ENCODE measurements around the gene CNOT2. TPM values are rescaled to one million over a fixed set of nuclear protein-coding genes. Genes with fewer than 3 reads are reported as not detected.

Gene CNOT2
- total RNA-seq, 1 experiment from 2014 or later: 49.3 TPM

- ChIA-PET CTCF (no interaction called here), POLR2A (no interaction called here)
- Histone ChIP-seq H3K27ac (ENCODE audit: low read length) (no peak overlapping the region), H3K36me3 (ENCODE audit: control insufficient read depth, insufficient read depth, low read length) (no peaks in the 10 kb centered on the region; the same call in 1 of the 2 replicates), H3K4me3 (ENCODE audit: low read depth in 2 of 2, low read length in 2 of 2) (no peak overlapping the region), H3K27me3 (ENCODE audit: control insufficient read depth, insufficient read depth, low read length) (no peaks in the 10 kb centered on the region), H3K9me3 (ENCODE audit: control insufficient read depth, insufficient read depth, low read depth, low read length) (no peaks in the 10 kb centered on the region), H3K4me1 (ENCODE audit: control insufficient read depth, insufficient read depth, low read length) (peaks cover 5% of the 10 kb centered on the region)
- DNase-seq (ENCODE audit: low read depth, low spot score) (no peak), ATAC-seq (no peak)
- BruUV-seq (replicated peaks): no TSS peak
- TF ChIP-seq TCF7L2 (IDR thresholded peaks at IDR 0.05; ENCODE audit: low read depth, low read length): no peak
- TF ChIP-seq REST (IDR thresholded peaks at IDR 0.05; ENCODE audit: insufficient read depth in 1 of 2, low read depth in 2 of 2, low read length in 1 of 2): no peak
- TF ChIP-seq, protein P1, sequence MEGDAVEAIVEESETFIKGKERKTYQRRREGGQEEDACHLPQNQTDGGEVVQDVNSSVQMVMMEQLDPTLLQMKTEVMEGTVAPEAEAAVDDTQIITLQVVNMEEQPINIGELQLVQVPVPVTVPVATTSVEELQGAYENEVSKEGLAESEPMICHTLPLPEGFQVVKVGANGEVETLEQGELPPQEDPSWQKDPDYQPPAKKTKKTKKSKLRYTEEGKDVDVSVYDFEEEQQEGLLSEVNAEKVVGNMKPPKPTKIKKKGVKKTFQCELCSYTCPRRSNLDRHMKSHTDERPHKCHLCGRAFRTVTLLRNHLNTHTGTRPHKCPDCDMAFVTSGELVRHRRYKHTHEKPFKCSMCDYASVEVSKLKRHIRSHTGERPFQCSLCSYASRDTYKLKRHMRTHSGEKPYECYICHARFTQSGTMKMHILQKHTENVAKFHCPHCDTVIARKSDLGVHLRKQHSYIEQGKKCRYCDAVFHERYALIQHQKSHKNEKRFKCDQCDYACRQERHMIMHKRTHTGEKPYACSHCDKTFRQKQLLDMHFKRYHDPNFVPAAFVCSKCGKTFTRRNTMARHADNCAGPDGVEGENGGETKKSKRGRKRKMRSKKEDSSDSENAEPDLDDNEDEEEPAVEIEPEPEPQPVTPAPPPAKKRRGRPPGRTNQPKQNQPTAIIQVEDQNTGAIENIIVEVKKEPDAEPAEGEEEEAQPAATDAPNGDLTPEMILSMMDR (IDR thresholded peaks at IDR 0.05): no peak
- TF ChIP-seq SIN3A (IDR thresholded peaks at IDR 0.05; ENCODE audit: borderline replicate concordance, insufficient read depth, low read depth, low read length): no peak
- TF ChIP-seq POLR2AphosphoS5 (IDR thresholded peaks at IDR 0.05; ENCODE audit: low read depth, low read length): no peak
- in situ Hi-C loops (cut with HindIII; ENCODE audit: low pct_unique_long_range_greater_than_20kb, low sequenced_read_pairs) (no loop called here), intact Hi-C loops (cut with micrococcal nuclease; ENCODE audit: unreplicated experiment) (no loop called here)
Measured at GRCh38 chr12:70236990-70237389, 6.2 kb upstream of the CNOT2 start.

DNA sequence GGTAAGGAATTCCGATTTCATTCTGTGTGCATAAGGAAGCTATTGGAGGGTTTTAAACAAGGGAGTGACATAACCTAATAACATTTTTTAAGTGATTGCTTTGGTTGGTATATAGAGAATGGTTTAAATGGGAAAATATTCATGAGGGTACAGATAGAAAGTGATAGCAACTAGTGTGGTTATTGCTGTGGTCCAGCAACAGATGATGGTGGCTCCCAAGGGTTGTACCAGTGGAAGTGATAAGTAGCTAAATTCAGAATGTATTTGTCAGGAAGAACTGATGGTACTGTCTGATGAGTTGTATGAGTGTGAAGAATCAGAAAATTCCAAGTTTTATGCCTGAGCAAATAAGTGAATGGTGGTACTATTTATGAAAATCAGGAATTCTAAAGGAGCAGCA lies 2.6 kb upstream of the CNOT2 start:
- Histone ChIP-seq H3K27me3 (ENCODE audit: control insufficient read depth, insufficient read depth, low read length) (no peaks in the 10 kb centered on the region), H3K36me3 (ENCODE audit: control insufficient read depth, insufficient read depth, low read length) (peaks cover 7% of the 10 kb centered on the region), H3K4me3 (ENCODE audit: low read depth in 2 of 2, low read length in 2 of 2) (no peak overlapping the region), H3K9me3 (ENCODE audit: control insufficient read depth, insufficient read depth, low read depth, low read length) (no peaks in the 10 kb centered on the region), H3K27ac (ENCODE audit: low read length) (no peak overlapping the region), H3K4me1 (ENCODE audit: control insufficient read depth, insufficient read depth, low read length) (peaks cover 18% of the 10 kb centered on the region)
- intact Hi-C loops (cut with micrococcal nuclease; ENCODE audit: unreplicated experiment) (loop anchor here (10.0 kb wide), 1 partner anchor 336 kb away; no protein-coding TSS in a partner anchor), in situ Hi-C loops (cut with HindIII; ENCODE audit: low pct_unique_long_range_greater_than_20kb, low sequenced_read_pairs) (no loop called here)
- ChIA-PET POLR2A (no interaction called here), CTCF (no interaction called here)
- no TSS peak for BruUV-seq (replicated peaks)
- no peak for ATAC-seq
- no peak for DNase-seq (ENCODE audit: low read depth, low spot score)
- no peak for TF ChIP-seq SIN3A (IDR thresholded peaks at IDR 0.05; ENCODE audit: borderline replicate concordance, insufficient read depth, low read depth, low read length)
- TF ChIP-seq, protein P1 (IDR thresholded peaks at IDR 0.05): no peak
